WTC11 (cell line): ENCODE results near the gene NFE2L3. TPM values are rescaled to one million over a fixed set of nuclear protein-coding genes. Genes with fewer than 3 reads are reported as not detected.
A peak's percentile ranks its signal among the peaks of the same experiment; 100 is the strongest.

Experiments
- ATAC-seq: fragments of 200-7000 bp; cut with Tn5 transposase; 2 replicates; pipeline ENCODE4 v1.10.0; 2021; ENCODE audit warnings: mild to moderate bottlenecking, moderate library complexity
- CTCF ChIA-PET: fragments of 300-600 bp; sonication (Branson Sonifier 250); formaldehyde crosslinking; loops from one replicate; lab custom pipeline; 2021; ENCODE audit warnings: antibody characterized with exemption; lab: Charles Lee
- POLR2A ChIA-PET: fragments of 350-600 bp; sonication (Branson Sonifier 250); formaldehyde crosslinking; loops from one replicate; lab custom pipeline; 2021; ENCODE audit warnings: antibody characterized with exemption; lab: Charles Lee
- DNase-seq: peaks from one replicate; pipeline ENCODE4 v3.0.0; 2021; ENCODE audit warnings: low spot score
- H3K27ac Mint-ChIP-seq: 2 replicates; pipeline ENCODE4 v1.8.0; 2021; ENCODE audit warnings: mixed read lengths
- H3K27me3 Mint-ChIP-seq: 2 replicates; pipeline ENCODE4 v1.8.0; 2021; ENCODE audit warnings: low read depth, mild to moderate bottlenecking, moderate library complexity, mixed read lengths
- H3K36me3 Mint-ChIP-seq: 2 replicates; pipeline ENCODE4 v1.8.0; 2021; ENCODE audit warnings: mixed read lengths
- H3K4me1 Mint-ChIP-seq: 2 replicates; pipeline ENCODE4 v1.8.0; 2022; ENCODE audit warnings: mixed read lengths
- H3K4me3 Mint-ChIP-seq: 2 replicates; pipeline ENCODE4 v1.8.0; 2021; ENCODE audit warnings: mild to moderate bottlenecking, moderate library complexity, mixed read lengths
- H3K9me3 Mint-ChIP-seq: 2 replicates; pipeline ENCODE4 v1.8.0; 2021; ENCODE audit warnings: mixed read lengths
- AR ChIP-seq: fragments of 250-450 bp; sonication (Bioruptor Pico); IDR thresholded peaks from 2 replicates; pipeline ENCODE4 v1.9.0; 2021; ENCODE audit warnings: mild to moderate bottlenecking
- ARID4B ChIP-seq: sonication (generic); formaldehyde crosslinking; IDR thresholded peaks from 2 replicates; pipeline ENCODE4 v1.8.0; 2023; ENCODE audit warnings: missing genetic modification reagents, mild to moderate bottlenecking, borderline replicate concordance
- ATF2 ChIP-seq: sonication (generic); formaldehyde crosslinking; IDR thresholded peaks from 2 replicates; pipeline ENCODE4 v1.8.1; 2022; ENCODE audit warnings: low read depth, missing genetic modification reagents, borderline replicate concordance
- EMX1 ChIP-seq: fragments of 250-450 bp; sonication (Bioruptor Pico); IDR thresholded peaks from 2 replicates; pipeline ENCODE4 v1.8.0; 2021; ENCODE audit warnings: mild to moderate bottlenecking
- ESRRA ChIP-seq: sonication (generic); formaldehyde crosslinking; IDR thresholded peaks from 2 replicates; pipeline ENCODE4 v1.8.1; 2022; ENCODE audit warnings: mild to moderate bottlenecking, missing genetic modification reagents, borderline replicate concordance
- HMGXB4 ChIP-seq: sonication (generic); formaldehyde crosslinking; IDR thresholded peaks from 2 replicates; pipeline ENCODE4 v1.8.1; 2023; ENCODE audit warnings: mild to moderate bottlenecking, moderate library complexity, missing genetic modification reagents
- JUN ChIP-seq: sonication (generic); formaldehyde crosslinking; IDR thresholded peaks from 2 replicates; pipeline ENCODE4 v1.8.0; 2023; ENCODE audit warnings: mild to moderate bottlenecking, missing genetic modification reagents
- NFATC4 ChIP-seq: fragments of 250-450 bp; sonication (Bioruptor Pico); IDR thresholded peaks from 2 replicates; pipeline ENCODE4 v1.9.0; 2021; ENCODE audit warnings: mild to moderate bottlenecking
- NR3C1 ChIP-seq: sonication (generic); formaldehyde crosslinking; conservative IDR thresholded peaks from 2 replicates; pipeline ENCODE4 v1.8.1; 2023; ENCODE audit warnings: low read depth, mild to moderate bottlenecking, missing genetic modification reagents
- SMAD4 ChIP-seq: sonication (generic); formaldehyde crosslinking; IDR thresholded peaks from 2 replicates; pipeline ENCODE4 v1.8.0; 2022; ENCODE audit warnings: mild to moderate bottlenecking, missing genetic modification reagents
- SP1 ChIP-seq: sonication (generic); formaldehyde crosslinking; conservative IDR thresholded peaks from 2 replicates; pipeline ENCODE4 v1.8.1; 2022; ENCODE audit warnings: missing genetic modification reagents
- ZBTB21 ChIP-seq: sonication (generic); formaldehyde crosslinking; IDR thresholded peaks from 2 replicates; pipeline ENCODE4 v1.8.1; 2023; ENCODE audit warnings: mild to moderate bottlenecking, missing genetic modification reagents, borderline replicate concordance
- ZNF232 ChIP-seq: sonication (generic); formaldehyde crosslinking; IDR thresholded peaks from 2 replicates; pipeline ENCODE4 v1.8.0; 2022; ENCODE audit warnings: mild to moderate bottlenecking, missing genetic modification reagents
- ZNF263 ChIP-seq: sonication (generic); formaldehyde crosslinking; IDR thresholded peaks from 2 replicates; pipeline ENCODE4 v1.8.1; 2022; ENCODE audit warnings: low read depth, mild to moderate bottlenecking, moderate library complexity, missing genetic modification reagents
- ZNF416 ChIP-seq: fragments of 250-450 bp; sonication (Bioruptor Pico); IDR thresholded peaks from 2 replicates; pipeline ENCODE4 v1.9.0; 2021; ENCODE audit warnings: mild to moderate bottlenecking, inconsistent platforms
- ZNF425 ChIP-seq: fragments of 250-450 bp; sonication (Bioruptor Pico); conservative IDR thresholded peaks from 2 replicates; pipeline ENCODE4 v1.9.0; 2021; ENCODE audit warnings: mild to moderate bottlenecking
- ZNF671 ChIP-seq: fragments of 250-450 bp; sonication (Bioruptor Pico); IDR thresholded peaks from 2 replicates; pipeline ENCODE4 v1.8.0; 2021; ENCODE audit warnings: mild to moderate bottlenecking
- ZSCAN18 ChIP-seq: fragments of 250-450 bp; sonication (Bioruptor Pico); IDR thresholded peaks from 2 replicates; pipeline ENCODE4 v2.1.2; 2022; ENCODE audit warnings: mild to moderate bottlenecking, moderate library complexity
- total RNA-seq: library from RNA; stranded (reverse); gene quantifications from 3 replicates; pipeline ENCODE4 v1.2.3, GENCODE V29; 2021

Gene NFE2L3
- total RNA-seq, 1 experiment from 2014 or later = 66.8 TPM

- CTCF ChIA-PET = interaction anchor here (1.7 to 2.1 kb wide), 4 partner anchors 92 to 290 kb away, joined by 5 to 14 read pairs (median 8); no protein-coding TSS in a partner anchor
- TF ChIP-seq ZNF671 (CRISPR knock-in tag) = peak; percentile 47
- TF ChIP-seq ATF2 (CRISPR knock-in tag) = no peak
- TF ChIP-seq ZNF232 (CRISPR knock-in tag) = no peak
- TF ChIP-seq NR3C1 (CRISPR knock-in tag) = no peak
- TF ChIP-seq ESRRA (CRISPR knock-in tag) = no peak
- TF ChIP-seq ZBTB21 = no peak
- TF ChIP-seq EMX1 = 0 out of 2 replicates have a peak, but pooled peaks have one; percentile 22
- no peak for TF ChIP-seq AR
- no peak for TF ChIP-seq SP1 (CRISPR knock-in tag)
- TF ChIP-seq HMGXB4 (CRISPR knock-in tag) = no peak
- TF ChIP-seq NFATC4 (CRISPR knock-in tag) = 0 out of 2 replicates have a peak, but pooled peaks have one; percentile 36
- TF ChIP-seq, all 79 proteins: peak for 3
- ATAC-seq = no peak
- POLR2A ChIA-PET = interaction anchor here (1.1 to 1.8 kb wide), 2 partner anchors 9 to 81 kb away, joined by 4 to 5 read pairs; no protein-coding TSS in a partner anchor
- H3K4me3 Mint-ChIP-seq = no peak overlapping the region
- H3K36me3 Mint-ChIP-seq = peaks cover 63% of the 10 kb centered on the region
- 0 out of 2 replicates have a peak, but pooled peaks cover 1% of the 10 kb centered on the region for H3K9me3 Mint-ChIP-seq
- H3K27me3 Mint-ChIP-seq = no peaks in the 10 kb centered on the region
- DNase-seq = no peak
- peaks cover 37% of the 10 kb centered on the region for H3K4me1 Mint-ChIP-seq
- peak overlapping the region; percentile 47 for H3K27ac Mint-ChIP-seq
These were observed 30.3 kb downstream of the NFE2L3 start for GRCh38 chr7:26182283-26182682.

- no peaks in the 10 kb centered on the region for H3K27me3 Mint-ChIP-seq
- peaks cover 59% of the 10 kb centered on the region for H3K36me3 Mint-ChIP-seq
- H3K4me1 Mint-ChIP-seq = peaks cover 39% of the 10 kb centered on the region
- peak overlapping the region; percentile 47 for H3K27ac Mint-ChIP-seq
- no peak overlapping the region for H3K4me3 Mint-ChIP-seq
- DNase-seq (no peak), ATAC-seq (no peak)
- no peaks in the 10 kb centered on the region for H3K9me3 Mint-ChIP-seq
- ChIA-PET CTCF (interaction anchor here (1.7 to 2.1 kb wide), 4 partner anchors 92 to 290 kb away, joined by 5 to 14 read pairs (median 8); no protein-coding TSS in a partner anchor), POLR2A (interaction anchor here (1.1 to 1.8 kb wide), 3 partner anchors 9 to 81 kb away, joined by 4 to 5 read pairs (median 5); partner anchors contain the start of gene NFE2L3)
- no peak for TF ChIP-seq JUN (CRISPR knock-in tag)
- peak; percentile 47; the same call in 1 of the 2 replicates for TF ChIP-seq EMX1
- TF ChIP-seq ARID4B (CRISPR knock-in tag) = no peak
- TF ChIP-seq ZNF263 (CRISPR knock-in tag) = no peak
- TF ChIP-seq ZNF416 = 0 out of 2 replicates have a peak, but pooled peaks have one; percentile 42
- no peak for TF ChIP-seq ZSCAN18 (CRISPR knock-in tag)
- TF ChIP-seq SMAD4 = no peak
- 0 out of 2 replicates have a peak, but pooled peaks have one; percentile 37 for TF ChIP-seq ZNF425 (CRISPR knock-in tag)
These were observed 30.7 kb downstream of the NFE2L3 start for GRCh38 chr7:26182706-26183105.
